ENCODE results near the gene NBEA.

NBEA gene

DNA sequence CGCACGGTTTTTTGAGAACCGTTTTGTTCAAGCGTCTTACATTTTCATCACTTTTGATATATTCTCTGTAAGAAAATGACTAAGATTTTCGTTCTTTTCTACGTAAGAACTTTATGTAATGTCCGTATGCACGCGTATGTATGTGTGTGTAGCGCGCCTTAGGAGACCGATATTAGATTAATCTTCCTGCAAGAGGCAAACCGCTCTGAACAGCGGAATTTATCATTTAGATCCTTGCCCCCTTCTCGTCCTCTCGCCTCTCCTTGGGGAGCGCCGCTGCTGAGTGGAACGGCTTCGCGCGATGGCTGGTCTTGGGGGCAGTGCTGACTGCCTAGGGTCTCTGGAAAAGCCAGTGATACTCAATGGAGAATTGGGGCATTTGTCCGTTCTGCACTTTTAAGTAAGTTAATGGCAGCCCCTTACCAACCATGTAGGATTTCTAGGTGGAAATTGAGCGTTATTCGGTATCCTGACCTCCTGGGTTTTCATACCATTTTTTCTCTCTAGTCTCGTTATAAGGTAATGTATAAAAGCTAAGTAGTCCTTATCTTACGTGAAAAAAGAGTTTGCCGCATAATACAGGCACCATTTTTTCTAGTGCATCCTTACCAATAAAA lies 529.7 kb downstream of the NBEA start:
- in situ Hi-C loops (cut with MboI; ENCODE audit: low sequenced_read_pairs), result no loop called here

DNA sequence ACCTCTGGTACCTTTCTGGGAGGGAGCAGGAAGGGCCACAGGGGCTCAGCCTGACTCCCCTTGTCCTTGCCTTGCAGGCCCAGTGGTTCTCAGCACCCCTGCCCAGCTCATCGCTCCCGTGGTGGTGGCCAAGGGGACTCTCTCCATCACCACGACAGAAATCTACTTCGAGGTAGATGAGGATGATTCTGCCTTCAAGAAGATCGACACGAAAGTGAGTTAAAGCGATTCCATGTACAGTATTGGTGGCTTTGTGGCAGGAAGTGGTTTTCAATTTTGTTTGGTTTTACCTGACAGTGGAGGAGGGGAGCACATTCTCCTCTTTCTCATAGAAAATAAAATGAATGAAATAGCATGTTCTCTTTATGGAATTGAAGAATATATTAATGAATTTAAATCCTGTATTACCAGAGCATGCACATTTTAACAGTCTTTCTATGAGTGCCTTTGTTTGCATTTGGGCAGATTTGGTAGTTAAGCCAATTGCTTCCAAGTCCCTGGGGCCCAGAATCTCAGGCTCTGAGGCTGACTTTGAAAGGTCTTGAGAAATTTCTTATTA lies 530.3 kb downstream of the NBEA start:
- in situ Hi-C loops (cut with MboI; ENCODE audit: low sequenced_read_pairs), result no loop called here

DNA sequence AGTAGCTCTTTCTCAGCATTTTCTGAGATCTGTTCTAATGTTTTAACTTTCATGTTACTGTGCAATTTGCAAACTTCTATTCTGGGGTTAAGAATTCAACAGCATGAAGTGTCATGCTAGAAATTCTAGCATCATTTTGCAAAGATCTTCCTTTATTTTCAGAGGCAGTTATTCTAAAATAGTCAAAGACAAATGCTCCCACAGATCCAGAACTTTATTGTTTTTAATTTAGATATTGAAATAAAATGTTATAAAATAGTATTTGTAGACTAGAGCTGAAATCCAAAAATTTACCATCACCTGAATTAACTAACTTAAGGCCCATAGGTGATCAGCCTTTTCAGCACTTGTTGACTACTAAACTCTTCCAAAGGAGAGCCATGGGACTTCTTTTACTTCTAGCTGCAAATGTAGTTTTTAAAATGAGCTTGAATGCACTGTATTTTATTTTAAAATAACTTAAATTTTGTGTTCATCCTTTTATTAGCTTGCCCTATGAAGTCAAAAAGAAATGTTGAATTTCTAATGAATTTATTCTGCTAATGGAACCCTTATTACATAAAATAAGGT lies 531.2 kb downstream of the NBEA start:
- in situ Hi-C loops (cut with MboI; ENCODE audit: low sequenced_read_pairs), result no loop called here

DNA sequence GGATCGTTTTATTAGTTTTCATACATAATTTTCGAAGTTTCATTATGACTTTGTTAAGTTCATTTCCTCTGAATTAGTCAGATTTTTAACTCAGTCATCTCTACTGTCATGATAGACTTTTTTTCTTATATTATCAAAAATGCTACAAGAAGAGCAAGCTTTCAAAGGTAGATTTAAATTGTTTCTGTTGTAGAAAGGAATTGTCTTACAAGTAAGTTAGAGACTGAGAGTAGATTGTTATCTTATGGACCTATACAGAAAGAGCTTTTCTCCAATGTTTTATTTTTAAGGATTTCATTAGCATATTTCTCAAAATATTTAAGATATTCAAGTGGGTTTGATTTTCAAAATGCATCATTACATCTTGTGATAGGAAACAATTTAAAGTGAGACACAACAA lies 531.7 kb downstream of the NBEA start:
- in situ Hi-C loops (cut with MboI; ENCODE audit: low sequenced_read_pairs), result no loop called here

DNA sequence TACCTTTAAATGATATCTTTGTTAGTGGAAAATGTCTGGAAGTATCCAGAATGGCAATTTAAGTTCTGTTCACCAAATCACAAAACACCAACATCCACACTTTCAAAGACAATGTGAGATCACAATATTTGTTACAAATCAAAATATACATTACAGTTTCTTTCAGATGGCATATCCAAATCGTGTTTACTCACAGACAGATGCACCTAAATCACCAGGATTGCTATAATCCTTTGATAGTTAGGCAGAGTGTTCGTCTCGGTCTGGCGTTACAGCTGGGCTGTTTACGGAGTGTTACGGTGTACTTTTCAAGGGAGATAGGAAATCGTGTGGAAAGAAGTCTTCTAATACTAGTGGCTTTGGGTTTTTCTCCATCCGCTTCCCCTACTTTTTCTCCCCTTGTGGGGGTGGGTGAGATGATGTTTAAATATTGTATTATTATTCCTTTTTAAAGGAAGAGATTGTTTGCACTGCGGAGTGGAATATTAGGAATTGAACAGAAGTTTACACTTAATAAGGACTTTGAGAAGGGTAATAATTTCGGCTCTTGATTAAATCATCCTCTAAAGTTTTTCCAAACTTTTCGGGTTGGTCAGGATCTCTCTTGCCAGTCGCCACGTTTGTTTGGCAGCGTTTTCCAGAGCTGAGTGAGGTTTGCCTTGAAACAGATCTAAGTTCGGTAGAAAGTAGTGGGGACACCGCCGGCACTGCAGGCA lies 532.6 kb downstream of the NBEA start:
- in situ Hi-C loops (cut with MboI; ENCODE audit: low sequenced_read_pairs), result no loop called here

DNA sequence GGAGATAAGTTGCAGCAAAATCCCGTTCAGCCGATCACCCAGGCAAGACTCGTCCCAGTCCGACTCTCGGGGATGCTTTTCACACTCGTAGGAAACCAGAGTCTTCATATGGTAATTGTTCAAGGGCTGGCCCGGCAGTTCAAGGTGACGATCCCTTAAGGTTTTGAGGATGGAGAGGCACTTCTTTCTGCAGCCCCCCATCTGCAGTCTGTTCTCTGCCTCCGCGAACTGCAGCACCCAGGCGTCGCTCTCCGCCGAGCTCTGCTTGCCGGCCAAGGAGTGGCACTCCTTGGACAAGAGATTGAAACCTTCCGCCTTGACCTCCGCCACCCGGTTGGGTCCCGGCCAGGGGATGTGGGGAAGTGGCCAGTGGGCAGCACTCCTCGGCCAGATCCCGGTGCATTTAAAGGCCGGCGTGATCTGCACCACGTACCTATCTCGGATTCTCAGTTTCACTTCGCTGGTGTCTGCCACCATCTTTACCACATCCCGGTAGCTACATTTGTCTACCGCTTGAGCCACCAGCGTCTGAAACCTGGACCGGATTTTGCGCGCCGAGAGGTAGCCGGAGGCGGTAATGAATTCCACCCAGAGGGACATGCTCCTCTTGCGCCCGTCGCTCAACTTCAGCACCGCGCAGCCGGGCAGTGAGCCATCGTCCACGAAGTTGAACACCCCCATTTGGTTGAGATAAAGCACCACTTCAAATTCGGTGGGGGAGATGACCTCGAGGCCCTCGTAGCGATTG lies 533.3 kb downstream of the NBEA start:
- in situ Hi-C loops (cut with MboI; ENCODE audit: low sequenced_read_pairs), result no loop called here

DNA sequence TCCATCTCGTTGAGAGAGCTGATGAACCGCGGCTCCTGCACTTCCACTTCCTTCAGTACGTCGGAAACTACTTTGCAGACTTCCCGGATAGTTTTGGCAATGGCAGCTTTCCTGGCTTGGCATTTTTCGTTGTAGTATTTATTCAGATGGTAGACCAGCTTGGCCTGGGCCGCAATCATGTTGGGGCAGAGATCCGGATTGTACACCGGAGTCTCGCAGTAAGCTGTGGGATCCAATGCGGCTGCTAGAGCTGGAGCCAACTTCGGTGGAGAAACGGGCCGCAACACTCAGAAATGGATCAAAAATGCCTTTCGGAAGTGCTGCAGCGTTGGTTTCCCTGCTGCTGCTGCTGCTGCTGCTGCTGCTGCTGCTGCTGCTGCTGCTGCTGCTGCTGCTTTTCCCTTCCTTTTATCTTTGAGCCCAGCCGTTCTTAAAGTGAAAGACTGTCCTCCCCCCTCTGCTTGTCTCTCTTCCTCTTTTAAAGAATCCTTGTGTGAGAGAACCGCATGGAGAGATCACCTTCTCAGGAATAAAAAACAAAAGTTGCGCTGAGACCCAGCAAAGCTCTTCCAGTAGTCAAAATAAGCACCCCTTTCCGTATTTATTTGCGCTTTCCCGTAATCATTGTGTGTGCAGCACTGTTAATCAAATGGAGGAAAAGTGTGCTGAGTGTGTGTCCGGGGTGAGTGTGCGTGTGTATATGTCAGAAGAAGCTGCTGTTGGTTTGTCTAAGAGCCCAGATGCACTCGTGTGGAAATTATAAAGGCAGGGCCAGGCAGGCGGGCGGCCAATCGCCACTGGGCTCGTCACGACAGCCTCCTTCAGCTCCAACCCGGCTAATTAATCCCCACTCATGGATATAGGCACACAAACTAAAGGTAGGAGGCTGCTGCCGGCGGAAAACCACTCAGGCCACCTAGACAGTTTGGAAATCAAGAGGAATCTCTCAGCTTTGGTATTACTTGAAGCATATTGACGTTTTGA lies 534.2 kb downstream of the NBEA start, which contains the start of gene MAB21L1:
TSS of gene MAB21L1 (minus strand) at position 730 of the 984 bp plus-strand sequence. CDS start at position 179, 551 bp downstream.
- in situ Hi-C loops (cut with MboI; ENCODE audit: low sequenced_read_pairs), result no loop called here

DNA sequence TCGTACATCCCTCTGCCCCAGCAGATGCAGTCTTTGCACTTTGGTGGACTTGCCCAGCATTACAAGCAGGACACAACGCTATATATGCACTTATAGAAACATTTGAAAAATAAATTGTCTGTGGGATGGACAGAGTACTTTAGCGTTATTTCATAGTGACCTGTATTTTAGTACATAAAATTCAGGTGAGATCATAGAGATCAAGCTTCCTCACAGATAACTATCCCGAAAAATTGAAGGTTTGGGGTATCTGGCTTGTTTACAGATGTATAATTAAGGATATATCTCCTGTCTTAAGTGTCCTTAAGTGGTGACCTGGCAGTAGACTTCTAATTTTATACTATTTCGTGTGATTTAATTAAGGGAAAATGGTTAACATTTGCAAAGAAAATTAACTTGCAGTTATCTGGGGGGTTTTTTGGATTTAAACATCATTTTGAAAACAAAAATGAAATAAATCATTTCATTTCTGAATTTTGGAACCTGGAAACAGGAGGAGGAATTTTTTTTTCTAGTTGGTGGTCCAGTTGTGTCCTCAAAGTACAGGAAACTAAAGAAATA lies 535.4 kb downstream of the NBEA start:
- in situ Hi-C loops (cut with MboI; ENCODE audit: low sequenced_read_pairs), result no loop called here

DNA sequence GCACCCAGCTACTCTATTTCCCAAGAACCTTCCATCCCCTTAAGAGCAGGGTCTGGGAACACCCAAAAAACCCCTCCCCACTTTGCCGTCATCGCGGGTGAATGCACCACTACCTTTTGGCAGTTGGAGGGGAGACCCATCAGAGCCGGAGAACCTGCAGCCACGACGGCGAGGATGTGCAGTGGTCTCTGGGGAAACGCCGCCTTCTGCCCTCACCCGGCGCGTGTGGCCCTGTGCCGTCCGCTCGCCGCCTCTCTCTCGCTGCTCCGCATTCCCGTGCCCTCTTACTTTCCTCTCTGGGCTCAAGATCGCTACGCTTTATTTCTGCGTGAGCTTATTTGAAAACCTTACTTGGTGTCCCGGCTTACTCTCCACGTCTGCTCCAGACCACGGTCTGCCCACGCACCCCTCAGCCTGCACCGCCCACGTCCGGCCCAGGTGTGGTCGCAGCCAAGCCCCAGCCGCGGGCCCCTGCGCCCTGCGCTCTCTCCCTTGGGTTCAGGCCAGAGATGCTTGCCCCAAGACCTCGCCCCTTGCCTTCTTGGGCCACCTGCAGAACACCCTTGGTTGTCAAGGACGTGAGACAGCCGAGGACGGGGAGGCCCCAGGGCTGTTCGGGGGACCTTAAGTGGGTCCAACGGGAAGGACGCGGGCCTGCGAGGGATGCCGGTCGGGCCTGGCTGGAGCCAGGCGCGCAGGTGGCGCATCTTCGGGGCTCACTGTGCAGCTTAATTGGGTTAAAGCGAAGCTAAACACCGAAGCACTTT lies 536.4 kb downstream of the NBEA start:
- in situ Hi-C loops (cut with MboI; ENCODE audit: low sequenced_read_pairs), result no loop called here

DNA sequence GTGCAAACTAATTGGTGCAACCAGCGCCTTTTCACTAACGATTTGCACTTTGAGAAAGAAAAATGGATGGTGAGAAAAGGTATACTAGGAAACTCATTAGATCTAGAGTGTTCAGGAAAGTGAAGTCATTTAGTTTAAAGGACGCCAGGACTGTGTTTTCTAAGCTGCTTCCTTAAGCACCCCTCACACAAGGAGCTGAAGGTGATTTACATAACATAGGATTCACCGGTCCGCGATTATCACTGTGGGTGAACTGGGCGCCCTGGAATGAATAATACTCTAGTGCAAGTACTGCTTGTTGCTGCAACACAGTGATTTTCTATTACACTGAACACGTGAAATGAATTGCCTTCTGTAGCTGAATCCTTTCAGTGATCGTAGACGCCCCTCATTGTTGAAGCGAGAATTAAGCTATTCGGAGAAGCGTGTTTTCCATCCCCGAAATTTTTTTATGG lies 537.0 kb downstream of the NBEA start:
- in situ Hi-C loops (cut with MboI; ENCODE audit: low sequenced_read_pairs), result no loop called here

DNA sequence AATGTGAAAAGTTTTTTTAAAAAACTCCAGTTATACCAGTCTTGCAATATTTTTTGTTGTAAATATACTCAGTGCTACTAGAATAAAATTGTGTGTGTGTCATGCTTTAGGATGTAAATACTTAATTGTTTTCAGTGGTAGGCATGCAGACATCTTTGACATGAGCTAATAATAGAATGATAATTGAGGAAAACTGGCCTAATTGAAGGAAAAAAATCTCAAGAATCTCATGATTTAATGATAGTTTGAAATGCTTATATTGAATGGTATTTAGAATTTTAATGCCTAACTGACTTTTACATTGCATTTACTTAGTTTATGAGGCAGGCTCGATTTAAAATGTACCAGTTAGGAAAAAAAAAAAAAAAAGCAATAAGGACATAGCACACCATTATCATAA lies 537.6 kb downstream of the NBEA start:
- in situ Hi-C loops (cut with MboI; ENCODE audit: low sequenced_read_pairs), result no loop called here

DNA sequence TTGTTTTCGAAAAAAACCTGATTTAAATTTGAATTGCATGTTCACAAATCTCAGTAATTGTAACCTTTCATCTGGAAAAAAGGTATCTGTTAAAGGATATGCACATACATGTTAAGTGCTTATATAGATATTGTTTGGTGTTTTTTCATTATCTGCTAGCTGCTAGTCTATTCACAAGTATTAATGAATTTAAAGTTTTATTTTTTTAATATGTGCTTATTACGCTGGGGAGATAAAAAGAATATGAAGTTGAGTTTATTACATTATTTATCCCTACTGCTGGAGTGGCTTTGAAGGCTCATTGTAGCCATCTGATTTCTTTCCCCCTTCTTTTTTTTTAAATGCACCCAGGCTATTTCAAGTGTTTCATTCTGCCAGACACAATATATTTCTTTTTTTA lies 538.3 kb downstream of the NBEA start:
- in situ Hi-C loops (cut with MboI; ENCODE audit: low sequenced_read_pairs), result no loop called here

DNA sequence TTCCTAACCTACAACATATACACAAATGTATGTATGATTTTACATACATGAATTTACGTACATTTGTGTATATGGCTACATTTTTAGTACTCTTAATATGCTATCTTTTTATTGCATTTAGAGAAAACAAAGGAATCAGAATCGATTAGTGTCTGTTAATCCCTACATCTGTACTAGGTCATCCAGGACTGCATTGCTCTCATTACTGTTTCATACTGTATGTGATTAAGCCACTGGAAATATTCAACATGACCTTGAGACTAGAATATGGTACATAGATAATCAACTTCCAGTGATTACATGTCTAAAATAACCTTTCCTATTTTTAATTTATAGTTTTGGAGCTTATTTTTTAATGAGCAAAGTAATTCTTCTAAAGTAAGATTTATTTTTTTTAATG lies 539.7 kb downstream of the NBEA start:
- in situ Hi-C loops (cut with MboI; ENCODE audit: low sequenced_read_pairs), result no loop called here

DNA sequence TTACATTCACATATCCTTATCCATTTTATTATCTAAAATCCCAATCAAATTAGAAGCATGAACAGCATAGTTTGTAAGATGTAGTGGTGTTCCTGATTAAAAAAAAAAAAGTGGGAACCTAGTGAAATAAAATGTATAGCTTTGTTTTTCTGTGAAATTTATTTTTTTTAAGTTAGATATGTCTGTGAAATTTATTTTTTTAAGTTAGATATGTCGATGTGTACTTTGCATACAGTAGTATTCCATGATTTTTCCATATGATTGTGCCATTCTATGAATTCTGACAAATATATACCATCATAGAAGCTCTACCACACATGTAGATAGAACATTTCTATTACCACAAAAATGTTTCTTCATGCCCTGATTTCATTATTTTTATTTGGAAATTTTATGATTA lies 540.5 kb downstream of the NBEA start:
- in situ Hi-C loops (cut with MboI; ENCODE audit: low sequenced_read_pairs), result no loop called here

DNA sequence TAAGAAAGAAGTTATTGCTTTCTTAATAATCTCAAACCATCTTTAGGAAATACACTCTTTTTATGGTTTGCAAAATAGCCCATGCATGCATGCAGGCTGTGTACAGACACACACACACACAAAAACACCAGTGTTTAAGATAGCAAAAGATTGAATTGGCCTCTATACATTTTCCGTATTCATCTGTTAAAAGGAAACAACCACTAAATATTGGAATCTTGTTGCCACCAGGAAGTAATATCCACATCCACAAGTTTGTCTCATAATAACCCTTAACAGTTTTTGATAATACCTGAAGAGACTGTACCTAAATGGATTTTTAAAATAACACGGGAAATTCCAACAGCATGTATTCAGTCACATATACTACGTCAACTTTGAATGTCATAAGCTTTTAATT lies 541.7 kb downstream of the NBEA start:
- in situ Hi-C loops (cut with MboI; ENCODE audit: low sequenced_read_pairs), result no loop called here

DNA sequence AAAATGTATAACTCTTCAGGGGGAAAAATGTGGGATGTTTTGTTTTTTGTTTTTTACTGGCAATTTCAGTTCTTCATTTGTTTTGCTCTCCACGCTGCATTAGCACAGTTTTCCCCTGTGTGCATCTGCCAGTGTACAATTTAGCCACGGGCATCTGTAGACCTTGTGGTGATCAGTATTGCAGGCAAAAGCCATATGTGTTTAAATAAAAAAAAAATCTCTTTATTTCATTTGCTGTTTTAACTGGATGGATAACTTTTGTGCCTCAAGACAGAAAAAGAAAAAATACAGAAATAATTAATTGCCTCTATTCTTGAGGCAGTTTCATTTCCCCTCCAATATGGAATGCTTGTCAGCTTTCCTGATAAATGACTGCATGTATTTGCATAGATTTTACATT lies 542.3 kb downstream of the NBEA start:
- in situ Hi-C loops (cut with MboI; ENCODE audit: low sequenced_read_pairs), result no loop called here

DNA sequence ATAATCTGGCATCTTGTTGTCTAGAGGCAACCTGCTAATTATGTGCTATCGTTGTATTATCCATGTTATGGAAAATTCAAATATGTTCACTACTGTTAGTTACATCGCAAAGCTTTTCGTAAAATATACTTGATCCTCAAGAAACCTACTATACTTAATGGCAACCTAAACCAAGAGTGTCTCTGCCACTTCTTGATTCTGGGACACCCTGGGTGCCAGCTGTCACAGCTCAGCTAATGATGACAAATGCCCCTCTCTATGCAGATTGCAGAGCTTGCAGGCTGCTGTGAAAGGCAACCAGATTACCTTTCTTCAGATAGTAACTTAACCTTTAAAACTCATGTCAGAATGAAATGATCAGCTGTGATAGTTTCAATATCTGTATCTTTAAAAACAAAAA lies 543.4 kb downstream of the NBEA start:
- in situ Hi-C loops (cut with MboI; ENCODE audit: low sequenced_read_pairs), result no loop called here

DNA sequence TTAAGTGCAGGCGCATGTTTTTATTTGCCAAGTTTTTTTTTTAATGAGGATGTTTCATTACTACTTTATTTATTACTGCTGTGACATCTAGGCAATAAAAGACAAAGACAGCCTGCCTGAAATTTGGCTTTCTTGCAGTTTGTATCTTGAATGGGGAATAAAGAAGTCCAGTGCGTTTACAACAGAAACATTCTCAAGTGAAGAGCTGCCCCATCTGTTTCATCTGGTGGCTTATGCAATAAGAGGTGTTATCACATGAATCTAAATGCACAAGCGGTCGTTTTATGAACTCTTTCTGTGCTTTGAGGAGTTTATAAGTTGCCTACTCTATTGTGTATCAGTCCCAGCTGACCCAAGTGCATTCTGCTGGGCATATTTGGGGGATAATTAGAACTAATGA lies 547.0 kb downstream of the NBEA start:
- in situ Hi-C loops (cut with MboI; ENCODE audit: low sequenced_read_pairs), result no loop called here

DNA sequence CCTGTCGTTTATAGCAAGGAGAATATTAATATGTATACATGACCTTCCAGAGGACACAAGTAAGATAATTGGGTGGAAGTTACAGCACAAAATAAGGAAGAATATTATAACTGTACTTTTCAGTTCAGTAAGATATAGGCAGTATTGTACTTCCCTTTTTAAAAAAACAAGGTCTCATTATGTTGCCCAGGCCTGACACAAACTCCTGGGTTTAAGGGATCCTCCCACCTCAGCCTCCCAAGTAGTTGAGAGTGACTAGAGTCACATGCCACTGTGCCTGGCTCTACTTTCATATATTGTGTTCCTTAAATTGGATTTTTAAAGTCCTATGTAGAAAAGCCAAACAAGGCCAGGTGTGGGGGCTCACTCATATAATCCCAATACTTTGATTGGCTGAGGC lies 553.9 kb downstream of the NBEA start:
- in situ Hi-C loops (cut with MboI; ENCODE audit: low sequenced_read_pairs), result no loop called here
